DMS53 (cell line): ENCODE results near the gene CTAGE1.

Experiments
- DNase-seq: peaks from one replicate; lab custom pipeline; 2025; lab: John Stamatoyannopoulos, UW

Gene CTAGE1

DNA sequence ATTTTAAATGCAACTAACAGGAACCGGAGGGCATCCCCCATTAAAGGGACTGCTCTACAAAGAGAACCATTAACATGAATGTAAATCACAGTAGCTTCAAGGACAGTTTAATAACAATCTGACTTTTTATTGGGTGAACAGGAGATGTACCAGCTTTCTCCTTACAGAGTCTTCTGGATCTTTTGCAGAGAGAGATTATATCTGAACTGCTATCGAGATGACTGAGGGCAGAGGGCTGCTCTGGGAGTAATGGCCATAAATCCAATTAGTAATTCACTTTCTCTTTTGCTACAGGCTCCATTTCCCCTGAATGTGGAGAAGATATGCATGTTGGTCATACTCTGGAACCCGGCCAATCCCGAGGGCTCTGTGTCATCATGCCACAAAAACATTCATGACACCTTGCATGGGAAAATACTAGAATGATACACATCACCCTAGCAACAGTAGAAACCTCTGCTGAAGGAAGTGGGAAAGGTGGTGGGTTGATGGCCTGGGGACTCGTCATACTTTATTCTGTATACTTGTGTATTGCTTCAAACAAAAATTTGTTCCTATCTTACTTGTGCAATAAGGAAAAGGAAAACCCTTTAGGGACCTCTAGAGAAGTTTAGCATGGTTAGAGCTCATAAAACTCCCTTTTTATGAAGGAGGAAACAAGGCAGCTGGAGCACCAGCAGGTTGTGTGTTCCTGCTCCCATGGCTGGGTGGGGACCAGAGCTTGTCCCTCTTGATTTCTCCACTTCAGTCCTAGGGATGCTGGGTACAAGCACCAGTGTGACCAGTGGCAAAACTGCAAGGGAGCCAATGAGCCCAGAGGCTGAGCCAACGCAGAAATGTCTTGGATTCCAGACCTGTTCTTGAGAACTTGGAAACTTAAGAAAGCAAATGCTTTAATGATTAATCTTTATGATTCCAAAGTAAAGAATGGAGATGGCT, 26.0 kb downstream of the CTAGE1 start:
- peak; percentile 55 for DNase-seq

DNA sequence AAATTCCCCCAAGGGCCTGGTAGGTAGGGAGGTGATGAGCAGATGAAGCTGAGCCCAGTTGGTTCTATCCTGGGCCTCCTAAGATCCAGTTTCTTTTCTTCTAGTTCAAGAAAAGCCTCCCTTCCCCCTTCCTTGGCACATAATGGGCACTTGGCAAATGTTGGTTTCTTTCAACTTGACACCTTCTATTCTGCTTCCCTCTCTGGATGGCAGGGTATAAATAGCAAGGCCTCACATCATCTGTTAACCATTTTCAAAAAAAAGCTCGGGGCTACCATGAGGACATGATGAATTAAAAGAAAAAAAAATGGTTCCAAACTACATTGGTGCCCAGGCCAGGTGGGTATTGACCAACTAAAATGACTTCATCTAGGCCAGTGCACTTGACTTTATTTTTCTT, 29.9 kb downstream of the CTAGE1 start:
- no peak for DNase-seq

DNA sequence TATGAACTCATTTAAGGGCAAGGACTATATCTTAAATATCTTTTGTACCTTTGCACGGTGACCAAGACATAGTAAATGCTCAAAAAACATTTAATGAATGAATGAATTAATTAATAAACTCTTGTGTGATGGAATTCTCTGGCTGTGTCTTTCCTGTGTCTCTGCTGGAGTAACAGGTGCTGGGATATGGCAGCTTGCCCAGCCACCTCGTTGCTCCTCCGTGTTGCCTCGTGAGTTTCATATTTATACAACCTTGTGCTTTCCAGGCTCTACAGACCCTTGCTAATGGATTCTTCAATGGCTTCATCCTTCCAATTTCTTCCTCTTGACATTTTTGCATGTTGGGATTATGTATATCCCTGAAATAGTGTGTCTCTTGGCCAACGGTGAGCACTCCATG, 30.4 kb downstream of the CTAGE1 start:
- DNase-seq: no peak

DNA sequence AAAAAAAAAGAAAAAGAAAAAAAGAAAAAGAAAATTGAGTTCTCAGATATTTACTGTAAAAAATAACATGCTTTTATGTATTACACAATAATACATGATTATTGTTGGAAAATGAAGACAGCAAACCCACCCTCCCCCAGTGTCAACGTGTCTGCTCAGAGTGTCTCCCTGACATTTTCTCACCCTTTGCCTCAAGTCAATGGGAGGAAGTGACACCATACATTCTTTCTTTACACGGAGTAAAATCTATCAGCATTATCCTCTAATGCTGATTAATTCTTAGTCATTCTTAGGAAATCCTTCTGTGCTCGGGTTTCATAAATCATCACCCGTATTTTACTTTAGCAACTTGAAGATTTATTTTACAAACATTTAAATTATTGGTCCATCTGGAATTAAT, 32.0 kb downstream of the CTAGE1 start:
- no peak for DNase-seq

DNA sequence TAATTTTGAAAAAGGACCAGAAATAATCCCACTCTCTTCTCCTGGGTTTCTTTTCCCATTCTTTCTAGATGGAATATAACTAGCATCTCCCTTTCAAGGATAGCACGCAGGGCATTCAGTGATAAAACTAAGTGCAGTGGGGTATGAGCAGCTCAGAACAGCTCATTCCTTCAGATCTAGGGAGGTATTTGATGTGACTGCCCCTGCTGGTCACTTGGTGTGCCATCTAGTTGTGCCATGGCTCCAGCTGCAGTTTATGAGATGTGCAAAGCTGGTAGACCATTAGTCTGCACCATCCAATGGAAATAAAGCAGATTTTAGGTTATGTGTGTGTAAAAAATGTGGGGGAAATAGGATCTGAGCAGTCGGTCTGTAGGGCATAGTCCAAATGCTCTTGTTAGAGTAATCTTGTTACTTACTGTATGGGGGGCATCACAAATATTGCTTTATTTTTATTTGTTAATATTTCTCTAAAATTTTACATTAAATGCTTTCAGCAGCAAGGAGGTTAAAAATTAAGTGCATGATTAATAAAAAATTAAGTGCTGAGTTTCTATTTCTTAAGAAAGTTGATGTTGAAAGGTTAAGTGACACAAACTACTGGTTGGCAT, 38.9 kb downstream of the CTAGE1 start:
- DNase-seq: peak; percentile 67

DNA sequence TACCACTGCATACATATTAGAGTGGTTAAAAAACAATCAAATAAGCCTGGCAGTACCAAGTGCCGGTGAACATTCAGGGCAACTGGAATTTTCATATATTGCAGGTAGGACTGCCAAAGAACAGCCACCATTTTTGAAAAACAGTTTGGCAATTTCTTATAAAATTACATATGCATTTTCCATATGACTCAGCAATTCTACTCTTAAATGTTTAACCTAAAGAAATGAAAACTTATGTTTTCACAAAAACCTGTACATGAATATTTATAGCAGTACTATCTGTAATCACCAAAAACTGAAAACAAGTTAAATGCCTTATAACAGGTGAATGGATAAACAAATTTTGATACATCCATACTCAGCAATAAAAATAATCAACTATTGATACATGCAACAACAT, 39.9 kb downstream of the CTAGE1 start:
- DNase-seq: no peak

DNA sequence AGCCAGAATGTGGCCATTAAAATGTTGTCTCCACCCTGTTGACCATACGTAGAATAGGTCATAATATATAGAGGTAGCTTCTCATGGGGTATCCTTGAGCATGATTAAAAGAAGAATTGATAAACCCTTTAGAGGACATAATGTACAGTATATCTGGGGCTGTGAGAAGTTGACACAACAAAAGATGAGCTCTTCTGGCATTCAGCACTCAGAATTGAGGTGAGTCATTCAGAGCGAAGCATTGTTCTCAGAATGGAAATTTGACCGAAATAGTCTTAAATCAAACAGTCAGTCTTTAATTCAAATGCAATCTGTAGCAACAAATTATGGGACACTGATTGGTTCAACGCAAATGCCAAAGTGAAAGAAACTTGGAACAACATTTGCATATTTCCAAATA, 47.3 kb downstream of the CTAGE1 start:
- no peak for DNase-seq

DNA sequence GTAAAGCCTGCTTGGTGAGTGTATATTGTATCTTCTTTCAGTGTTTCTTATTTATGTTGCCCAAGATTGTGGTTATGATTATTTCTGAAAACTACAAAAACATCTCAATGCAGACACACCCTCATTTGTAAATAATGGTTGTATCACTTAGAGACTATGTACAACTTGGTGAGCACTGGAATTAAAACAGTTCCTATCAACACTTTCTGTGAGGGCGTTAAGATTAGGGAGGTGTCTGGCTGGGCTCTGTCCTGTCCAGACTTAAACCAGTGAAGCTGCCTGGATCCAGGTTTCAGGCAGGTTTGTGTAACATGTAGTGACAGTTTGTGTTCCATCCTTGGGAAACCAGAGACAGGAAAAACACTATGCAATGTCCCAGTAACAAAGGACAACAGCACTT, 49.7 kb downstream of the CTAGE1 start:
- DNase-seq: no peak

DNA sequence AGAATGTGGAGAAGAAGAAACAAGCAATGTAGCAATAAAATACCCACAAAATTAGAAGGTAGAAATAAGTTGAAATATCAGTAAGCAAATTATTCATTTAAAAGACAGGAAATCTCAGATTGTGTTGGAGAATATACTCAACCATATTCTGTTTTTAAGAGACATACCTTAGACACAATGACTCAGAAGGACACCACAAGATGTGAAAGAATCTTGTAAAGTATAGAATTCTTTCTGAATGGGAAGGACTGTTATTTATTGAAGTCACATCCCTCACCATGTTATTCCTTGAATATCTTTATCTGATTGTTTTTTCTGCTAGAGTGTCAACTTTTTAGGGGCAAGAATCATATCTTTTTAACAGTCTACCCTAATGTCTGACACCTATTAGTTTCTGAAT, 50.4 kb downstream of the CTAGE1 start:
- no peak for DNase-seq

DNA sequence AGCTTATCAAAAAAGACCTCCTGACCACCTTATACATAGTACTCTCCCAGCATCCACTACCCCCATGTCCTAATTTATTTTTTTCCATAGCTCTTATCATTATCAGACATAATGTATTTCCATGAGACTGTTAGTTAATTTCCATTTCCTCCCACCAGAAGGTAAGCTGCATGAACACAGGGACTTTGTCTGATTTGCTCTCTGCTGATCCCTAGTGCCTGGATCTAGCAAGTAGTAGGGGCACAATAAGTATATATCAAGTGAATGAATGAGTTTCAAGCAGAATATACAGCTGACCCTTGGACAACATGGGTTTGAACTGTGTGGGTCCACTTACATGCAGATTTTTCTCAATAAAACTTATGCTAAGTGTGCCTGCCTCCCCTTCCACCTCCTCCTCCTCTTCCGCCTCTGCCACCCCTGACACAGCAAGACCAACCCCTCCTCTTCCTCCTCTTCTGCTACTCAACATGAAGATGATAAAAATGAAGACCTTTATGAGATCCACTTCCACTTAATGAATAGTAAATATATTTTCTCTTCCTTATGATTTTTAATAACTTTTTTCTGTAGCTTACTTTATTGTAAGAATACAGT, 53.8 kb downstream of the CTAGE1 start:
- DNase-seq: peak; percentile 7
